Activated T-cell treated with anti-CD3 and anti-CD28 coated beads, Interleukin-2, amount 50 U/mL, for 1 hour (primary cell): ENCODE measurements around the gene POLR1B.
"Not testable (repeated sequence)": the region's sequence is repeated elsewhere in the genome, so short reads cannot be mapped to it uniquely, and the experiment has no call there.

Source experiments
- DNase-seq: peaks from one replicate; pipeline ENCODE4 v3.0.0-alpha.2; 2020

Gene POLR1B

DNA sequence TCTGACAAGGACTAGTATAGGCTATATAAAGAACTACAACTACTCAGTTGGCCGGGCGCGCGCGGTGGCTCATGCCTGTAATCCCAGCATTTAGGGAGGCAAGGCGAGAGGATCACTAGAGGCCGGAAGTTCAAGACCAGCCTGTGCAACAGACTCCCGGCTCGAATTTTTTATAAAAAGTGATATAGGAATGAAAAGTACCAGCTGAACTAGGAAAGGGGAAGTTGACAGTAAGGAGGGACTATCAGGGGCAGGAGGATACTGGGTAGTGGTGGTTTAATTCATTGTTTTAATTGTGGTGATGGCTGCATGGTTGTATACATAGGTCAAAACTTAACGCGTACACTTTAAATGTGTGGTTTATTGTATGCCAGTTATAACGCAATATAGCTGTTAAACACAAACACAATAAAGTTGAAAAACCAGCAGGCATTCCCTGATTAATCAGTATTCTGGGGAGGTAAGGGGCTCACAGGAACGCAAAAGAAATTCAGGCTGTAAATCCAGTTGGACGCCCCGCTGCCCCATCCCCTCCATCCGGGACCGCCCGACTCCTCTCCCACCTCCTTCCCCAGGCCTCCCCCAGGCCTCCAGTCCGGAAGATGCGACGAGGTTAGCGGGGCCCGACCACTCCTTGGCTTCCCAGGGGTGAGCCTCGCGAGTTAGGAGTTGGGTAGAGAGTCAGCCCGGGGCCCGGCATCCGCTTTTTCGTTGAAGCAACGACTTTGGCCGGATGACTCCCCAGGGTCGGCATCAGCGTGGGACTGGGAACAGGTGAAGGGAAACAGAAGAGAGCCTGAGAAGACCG lies 746 bp upstream of the POLR1B start:
- peak; percentile 80 for DNase-seq

DNA sequence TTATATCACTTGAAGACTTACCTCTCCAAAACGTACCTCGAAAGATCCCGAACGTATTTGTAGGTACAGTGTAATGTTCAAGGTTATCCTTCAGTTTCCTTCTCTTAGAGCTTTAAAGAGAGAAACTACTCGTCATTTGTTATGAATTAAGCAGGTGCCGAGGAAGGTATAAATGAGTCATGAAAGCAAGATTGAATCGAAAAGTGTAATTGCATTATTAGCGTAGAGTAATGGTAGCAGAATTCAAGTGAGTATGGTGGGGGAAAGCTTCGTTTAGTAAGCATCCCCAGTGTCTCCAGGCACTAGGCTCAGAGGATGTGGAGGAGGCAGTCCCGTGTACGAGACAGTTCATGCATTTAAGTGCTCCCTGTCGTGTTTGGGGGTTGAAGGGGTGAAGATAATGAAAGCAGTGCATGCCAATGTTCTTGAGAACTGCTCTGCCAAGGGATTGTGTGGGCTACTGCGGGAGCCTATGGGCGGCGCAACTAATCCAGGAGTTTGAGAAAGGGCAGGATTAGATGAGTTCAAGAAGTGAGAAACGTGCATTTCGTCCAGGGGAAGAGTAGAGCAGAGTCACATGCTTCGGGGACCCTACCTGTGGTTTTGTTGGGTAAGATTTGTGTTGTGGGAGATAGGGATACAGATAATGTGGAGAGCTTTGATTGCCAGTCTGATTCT lies 858 bp downstream of the POLR1B start:
- no peak for DNase-seq

DNA sequence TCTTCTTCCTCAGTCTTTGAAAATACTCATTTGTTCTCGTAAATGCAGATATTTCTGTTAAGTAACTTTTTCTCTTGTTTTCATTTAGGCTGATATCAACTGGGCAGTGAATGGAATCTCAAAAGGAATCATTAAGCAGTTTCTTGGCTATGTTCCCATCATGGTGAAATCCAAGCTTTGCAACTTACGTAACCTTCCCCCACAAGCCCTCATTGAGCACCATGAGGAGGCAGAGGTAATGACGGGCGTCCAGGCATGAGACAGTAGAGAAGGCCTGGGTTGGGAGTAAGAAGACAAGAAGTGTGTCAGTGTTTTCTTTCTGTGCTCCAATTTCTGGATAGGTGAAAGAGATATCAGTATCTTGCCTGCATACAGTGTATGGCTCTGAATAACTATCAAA lies 5.1 kb downstream of the POLR1B start:
- no peak for DNase-seq

DNA sequence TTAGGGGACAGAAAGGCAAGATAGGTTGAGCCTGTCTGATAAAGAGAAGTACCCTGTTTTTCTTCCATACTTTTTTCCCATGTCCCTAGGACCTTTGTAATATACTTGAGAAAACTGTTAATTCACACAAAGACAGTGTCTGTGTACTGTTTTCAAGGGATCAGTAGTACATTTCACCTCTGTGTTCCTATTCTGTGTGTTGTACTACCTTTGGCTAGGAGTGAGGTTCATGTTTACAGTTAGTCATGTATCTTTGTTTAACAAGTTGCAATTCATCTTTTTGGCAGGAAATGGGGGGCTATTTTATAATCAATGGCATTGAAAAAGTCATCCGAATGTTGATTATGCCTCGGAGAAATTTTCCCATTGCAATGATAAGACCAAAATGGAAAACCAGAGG lies 6.7 kb downstream of the POLR1B start:
- DNase-seq, result no peak

DNA sequence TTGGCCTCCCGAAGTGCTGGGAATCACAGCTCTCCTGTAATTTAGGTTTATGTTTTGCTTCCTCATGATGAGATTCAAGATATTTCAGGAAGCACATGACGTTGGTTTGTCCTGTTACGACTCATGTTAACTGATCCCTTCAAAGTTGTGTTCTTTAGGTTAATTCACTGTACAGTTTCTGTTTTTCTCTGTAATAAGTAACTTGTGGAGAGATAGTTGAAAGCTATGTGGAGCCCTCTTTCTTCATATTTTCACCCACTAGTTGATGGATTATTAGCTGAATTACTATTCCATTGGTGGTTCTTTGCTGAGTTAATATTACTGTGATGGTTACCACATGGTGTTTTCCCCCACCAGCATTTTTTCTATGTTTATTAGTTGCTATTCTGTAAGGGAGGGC lies 23.8 kb downstream of the POLR1B start:
- no peak for DNase-seq

DNA sequence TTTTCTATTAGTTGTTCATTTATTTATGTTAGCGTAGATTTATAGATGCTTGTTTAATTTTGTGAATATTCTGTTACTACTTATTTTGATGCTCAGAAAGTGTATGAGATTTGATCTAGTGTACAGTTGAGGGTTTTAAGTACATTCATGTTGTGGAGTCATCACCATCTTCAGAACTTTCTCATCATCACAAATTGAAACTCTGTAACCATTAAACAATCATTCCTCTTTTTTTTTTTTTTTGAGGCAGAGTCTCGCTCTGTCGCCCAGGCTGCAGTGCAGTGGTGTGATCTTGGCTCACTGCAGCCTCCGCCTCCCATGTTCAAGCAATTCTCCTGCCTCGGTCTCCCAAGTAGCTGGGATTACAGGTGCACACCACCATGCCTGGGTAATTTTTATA lies 24.2 kb downstream of the POLR1B start:
- DNase-seq, result not testable (repeated sequence)

DNA sequence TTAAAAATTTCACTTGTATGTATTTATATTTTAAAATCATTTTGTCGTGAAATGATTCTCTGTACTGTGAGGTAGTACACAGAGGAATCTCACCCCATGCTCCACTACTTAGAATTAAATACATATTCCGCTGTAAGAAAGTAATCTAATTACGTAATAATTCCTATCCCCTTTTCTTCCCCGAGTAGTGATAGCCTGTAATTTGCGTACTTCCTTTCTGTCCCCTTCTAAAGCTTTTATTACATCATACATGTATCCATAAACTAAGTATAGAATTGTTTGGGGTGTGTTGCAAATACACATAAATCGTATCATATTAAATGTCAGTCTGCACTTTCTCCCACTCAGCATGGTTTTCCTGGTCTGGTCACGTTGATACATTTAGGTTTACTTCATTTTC lies 29.7 kb downstream of the POLR1B start:
- no peak for DNase-seq

DNA sequence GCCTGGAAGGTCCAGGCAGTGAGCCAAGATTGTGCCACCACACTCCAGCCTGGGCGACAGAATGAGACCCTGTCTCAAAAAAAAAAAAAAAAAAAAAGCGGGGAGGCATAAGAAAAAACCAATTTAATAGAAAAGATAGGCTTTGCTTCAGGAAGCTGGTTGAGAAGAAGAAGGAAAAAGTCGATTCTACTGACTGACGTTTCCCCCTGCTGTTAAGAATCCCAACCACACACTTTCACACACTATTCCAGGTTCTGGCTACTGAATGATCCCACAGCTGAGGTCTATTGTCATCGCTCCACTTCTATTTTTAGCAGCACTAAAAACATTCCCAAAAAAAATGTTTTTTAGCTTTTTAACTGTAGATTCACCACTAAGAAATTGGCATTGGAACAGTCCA lies 35.5 kb downstream of the POLR1B start:
- no peak for DNase-seq

DNA sequence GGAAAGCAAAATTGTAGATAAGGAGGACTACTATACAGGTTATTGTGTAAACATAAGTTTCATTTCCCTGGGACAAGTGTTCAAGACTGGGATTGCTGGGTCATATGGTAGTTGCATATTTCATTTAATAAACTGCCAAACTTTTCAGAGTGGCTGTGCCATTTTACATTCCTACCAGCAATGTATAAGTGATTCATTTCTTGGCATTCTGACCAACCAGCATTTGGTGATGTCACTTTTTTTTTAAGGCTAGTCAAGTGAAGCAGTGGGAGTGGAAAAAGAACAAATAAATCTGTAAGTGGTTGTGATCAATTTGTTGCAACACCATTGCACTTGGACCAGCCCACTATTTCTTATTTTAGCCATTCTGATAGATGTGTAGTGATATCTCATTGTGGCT lies 37.0 kb downstream of the POLR1B start:
- DNase-seq, result no peak

DNA sequence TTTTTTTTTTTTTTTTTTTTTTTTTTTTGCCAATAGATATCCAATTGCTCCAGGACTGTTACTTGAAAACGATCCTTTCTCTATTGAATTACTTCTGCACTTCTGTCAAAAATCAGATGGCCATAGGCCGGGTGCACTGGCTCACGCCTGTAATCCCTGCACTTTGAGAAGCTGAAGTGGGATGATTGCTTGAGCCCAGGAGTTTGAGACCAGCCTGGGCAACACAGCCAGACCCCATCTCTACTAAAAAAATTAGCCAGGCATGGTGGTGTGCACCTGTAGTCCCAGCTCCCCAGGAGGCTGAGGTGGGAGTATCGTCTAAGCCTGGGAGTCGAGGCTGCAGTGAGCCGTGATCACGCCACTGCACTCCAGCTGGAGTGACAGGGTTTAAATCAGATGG lies 37.8 kb downstream of the POLR1B start:
- DNase-seq, result no peak

DNA sequence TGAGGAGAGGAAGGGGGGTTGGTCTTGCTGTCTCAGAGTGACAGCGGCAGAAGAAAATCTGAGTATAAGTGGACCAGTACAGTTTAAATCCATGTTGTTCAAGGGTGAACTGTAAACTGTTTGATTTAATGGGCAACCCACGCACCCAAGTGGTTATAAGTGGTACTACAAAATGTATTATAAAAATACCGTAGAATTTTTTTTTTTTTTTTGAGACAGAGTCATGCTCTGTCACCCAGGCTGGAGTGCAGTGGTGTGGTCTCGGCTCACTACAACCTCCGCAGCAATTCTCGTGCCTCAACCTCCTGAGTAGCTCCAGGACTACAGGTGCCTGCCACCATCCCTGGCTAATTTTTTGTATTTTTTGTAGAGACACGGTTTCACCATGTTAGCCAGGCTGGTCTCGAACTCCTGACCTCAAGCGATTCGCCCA lies 40.1 kb downstream of the POLR1B start:
- peak; percentile 35 for DNase-seq

DNA sequence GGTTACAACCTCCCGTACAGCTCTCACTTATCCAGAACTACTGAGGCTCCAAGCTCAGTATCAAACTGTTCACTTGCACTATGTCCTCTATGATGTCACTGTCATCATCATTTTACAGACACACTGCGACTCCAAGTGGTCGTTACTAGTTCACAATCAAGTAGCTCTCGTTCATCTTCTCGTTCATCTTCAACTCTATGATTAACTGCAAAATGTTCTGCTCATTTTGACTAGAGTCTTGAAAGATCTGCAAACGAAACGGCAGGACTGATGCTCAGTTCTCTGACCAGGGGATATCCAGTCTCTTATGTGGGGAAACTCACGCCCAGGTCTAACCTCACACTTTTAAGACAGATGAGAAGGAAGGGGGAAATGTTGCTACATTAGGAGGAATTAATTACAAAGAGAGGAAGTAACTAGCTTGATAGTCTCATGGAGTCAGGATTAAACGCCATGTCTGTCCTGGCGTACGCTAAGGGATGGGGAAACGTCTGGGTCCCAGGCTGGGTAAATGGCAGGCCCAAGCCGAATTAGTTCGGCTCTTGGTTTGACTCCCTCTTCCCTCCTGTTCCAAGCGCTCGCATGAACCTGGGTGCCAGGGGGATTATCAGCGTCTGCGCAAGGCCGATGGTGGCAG lies 41.4 kb downstream of the POLR1B start:
- no peak for DNase-seq

DNA sequence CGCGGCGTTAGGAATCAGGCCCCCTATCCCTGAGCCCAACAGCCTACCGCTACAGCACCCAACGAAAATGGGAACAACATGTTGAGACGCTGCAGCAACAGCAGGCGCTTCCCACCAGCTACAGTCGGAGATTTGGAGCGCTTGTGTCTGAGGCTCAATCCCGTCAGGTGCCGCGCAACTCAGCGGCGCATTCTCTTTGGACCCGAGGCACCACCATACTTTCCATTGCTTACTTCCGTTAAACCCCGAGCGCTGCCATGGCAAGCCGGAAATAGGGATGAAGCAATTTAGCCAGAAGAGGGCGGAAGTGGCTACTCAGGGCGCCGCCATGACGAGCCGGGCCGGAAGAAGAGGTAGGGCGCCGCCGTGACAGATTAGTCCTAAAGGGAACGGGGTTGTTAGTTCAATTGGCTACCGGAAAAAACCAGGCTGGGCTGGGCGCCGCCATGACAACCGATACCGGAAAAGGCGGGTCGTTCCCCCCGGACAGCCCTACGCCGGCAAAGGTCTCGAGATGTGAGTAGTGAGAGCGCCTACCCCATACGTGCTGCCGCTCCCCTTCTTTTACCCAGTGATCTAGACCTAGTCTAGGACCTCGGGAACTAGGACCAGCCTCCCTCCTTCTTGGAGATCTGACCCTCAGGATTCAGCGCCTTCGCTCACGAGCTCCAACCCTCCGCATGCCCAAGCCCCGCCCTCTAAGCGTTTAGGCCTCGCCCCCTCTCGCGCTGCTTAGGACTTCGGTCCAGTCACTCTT lies 42.0 kb downstream of the POLR1B start, which contains the start of gene CHCHD5:
TSS of gene CHCHD5 (plus strand) at position 476 of the 757 bp plus-strand sequence. CDS start at position 515, 39 bp downstream.
- DNase-seq, result peak; percentile 89

DNA sequence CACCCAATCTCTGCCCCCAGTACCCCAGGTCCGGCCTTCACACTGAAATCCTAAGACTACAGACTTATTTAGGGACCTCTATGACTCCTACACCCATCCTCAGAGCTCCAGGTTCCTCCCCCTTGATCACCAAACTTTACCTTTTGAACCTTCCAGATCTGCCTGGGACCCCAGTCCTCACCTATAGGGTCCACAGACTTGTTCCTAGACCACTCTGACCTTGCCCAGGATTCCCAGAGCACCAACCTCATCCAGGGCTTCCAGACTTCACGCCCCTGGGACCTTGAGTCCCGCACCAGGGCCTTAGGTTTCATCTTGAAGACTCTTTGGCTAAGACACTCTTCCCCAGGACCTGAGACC lies 42.6 kb downstream of the POLR1B start:
- no peak for DNase-seq

DNA sequence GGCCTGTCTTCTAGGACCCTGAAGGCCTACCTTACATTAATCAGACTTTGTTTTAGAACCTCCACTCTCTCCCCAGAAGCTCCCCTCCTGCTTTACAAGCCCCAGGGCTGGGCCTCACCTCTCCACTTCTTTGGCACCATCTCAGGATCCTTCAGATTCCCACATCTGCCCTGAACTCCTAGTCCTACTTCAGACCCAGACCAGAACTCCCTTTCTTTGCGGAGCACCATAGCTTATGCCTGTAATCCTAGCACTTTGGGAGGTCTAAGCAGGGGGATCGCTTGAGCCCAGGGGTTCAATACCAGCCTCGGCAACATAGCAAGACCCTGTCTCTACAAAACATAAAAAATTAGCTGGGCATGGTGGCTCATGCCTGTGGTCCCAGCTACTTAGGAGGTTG lies 43.1 kb downstream of the POLR1B start:
- no peak for DNase-seq

DNA sequence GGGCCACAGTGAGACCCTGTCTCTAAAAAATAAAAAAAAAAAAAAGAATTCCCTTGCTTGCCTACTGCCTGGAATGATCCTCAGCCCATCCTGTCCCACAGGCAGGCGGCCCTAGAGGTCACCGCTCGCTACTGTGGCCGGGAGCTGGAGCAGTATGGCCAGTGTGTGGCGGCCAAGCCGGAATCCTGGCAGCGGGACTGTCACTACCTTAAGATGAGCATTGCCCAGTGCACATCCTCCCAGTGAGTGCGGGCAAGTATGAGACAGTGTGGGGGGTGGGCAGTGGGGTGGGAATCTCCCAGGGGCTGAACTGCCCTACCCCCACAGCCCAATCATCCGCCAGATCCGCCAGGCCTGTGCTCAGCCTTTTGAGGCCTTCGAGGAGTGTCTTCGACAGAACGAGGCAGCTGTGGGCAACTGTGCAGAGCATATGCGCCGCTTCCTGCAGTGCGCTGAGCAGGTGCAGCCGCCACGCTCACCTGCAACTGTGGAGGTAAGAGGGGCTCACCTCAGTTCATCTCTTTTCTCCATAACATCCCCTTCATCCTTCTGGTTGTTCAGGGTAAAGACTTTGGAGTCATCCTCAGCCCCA lies 43.7 kb downstream of the POLR1B start:
- no peak for DNase-seq

DNA sequence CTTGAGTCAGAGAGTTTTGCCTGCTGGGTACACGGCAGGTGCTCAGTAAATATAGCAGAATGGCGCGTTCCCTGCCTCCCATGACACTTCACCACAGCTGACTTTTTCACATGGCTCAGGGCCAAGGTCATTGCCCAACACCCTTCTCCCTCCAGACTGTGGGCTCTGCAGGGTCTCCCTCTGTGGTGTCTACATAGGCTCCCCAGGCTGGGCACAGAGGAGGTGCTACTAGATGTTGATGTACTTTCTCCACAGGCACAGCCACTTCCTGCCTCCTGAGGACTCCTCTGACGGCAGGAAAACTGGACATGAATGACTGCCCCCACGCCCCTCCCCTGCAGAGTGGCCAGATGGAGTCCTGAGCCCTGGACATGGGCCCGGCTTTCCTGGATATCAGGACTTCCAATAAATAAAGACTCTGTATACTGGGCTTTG lies 46.4 kb downstream of the POLR1B start:
- DNase-seq, result no peak

DNA sequence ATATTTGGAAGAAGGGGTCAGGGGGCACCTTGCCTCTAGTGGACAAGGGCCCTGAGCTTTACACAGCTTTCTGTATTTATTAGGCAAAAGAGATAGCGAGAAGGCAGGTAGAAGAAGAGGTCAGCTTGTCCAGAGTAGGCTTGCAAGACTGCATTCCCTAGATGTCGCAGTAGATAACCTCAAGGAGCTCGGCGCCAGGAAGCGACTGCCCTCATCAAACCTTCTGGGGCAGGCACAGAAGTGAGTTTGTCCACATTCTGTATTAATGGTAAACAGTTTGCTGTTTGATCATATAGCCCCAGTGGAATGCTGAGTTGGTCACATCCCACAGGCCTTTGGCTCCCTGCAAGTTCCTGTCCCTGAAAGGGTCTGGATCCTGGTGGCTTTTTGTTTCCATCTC lies 49.1 kb downstream of the POLR1B start:
- DNase-seq, result no peak

DNA sequence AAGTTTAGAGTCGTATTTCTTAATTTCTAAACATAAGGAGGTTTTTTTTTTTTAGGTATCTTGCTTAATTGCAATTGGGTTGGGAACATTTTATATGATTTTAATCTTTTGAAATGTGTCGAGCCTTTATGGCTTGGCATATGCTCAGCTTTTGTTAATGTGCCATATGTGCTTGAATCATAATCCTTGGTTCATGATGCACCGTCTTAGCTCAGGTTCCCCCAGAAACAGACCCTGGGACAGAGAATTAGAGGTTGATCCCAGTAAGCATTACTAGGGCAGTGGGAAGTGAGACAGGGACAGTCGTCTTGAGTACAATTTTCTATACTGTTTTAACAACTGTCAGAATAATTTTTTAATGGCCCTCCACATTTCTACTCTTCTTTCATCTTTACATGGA lies 51.5 kb downstream of the POLR1B start:
- DNase-seq, result no peak

DNA sequence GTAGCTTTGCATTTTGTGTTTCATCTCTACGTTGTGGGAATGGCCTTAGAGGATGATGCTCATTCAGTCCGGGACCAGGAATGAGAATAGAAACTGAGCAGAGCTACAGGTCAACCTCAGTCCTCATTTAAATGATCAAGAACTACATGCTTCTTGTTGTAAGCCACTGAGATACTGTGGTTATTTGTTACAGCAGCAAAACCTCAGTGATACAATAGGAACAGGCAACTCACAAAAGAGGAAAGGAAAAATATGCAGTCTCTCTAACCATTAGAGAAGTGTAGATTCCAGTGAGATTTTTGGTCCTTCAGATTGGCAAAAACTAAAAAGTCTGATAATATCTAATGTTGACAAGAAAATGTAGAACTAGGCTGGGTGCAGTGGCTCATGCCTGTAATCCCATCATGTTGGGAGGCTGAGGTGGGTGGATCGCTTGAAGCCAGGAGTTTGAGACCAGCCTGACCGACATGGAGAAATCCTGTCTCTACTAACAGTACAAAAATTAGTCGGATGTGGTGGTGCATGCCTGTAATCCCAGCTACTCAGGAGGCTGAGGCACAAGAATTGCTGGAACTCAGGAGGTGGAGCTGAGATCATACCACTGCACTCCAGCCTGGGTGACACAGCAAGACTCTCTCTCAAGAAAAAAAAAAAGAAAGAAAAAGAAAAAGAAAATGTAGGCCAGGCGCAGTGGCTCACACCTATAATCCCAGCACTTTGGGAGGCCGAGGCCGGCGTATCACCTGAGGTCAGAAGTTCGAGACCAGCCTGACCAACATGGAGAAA lies 55.5 kb downstream of the POLR1B start:
- DNase-seq, result no peak

DNA sequence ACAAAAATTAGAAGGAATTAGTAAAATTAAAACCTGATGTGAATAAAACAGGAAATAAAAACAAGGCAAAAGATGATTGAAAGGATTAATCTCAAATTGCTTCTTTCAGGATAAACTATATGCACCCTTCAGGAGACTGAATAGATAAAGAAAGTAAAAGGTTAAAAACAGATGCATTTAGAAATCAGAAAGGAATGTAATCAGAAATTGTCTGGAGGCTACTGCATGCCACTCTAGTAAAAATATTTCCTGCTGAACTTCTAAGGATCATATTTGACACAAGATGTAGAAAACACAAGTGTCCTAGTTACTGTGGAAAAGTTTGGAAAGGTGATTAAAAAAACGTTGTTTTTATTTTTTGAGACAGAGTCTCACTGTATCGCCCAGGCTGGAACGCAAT lies 58.4 kb downstream of the POLR1B start:
- DNase-seq, result no peak

DNA sequence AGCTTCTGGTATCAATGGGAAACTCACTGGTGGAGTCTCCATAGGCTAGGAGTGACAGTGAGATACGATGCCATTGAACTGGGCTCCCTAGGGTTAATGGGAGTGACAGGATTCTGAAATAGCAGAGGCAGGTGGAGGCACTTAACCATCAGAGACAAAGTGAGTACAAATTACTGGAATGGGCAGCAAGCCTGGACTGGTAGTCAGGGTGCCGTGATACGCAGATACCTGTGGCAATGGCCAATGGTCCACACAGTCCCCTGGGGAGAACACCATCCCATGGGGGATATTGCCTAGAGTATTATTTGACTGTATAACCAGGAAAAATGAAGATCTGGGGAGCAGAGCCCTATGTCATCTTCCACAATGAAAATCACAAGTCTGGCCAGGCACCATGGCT lies 59.5 kb downstream of the POLR1B start:
- no peak for DNase-seq
